ENCODE results near the gene FAM174B.

- no peak for TF ChIP-seq CTCF (conservative IDR thresholded peaks at IDR 0.05; ENCODE audit: low read depth in 2 of 2)
- TF ChIP-seq CREB1 (CRISPR knock-in tag; IDR thresholded peaks at IDR 0.05; ENCODE audit: low read depth), result no peak
- no peak for TF ChIP-seq EZH2 (IDR thresholded peaks at IDR 0.05; ENCODE audit: low read depth, unreplicated experiment)
- no peak for TF ChIP-seq POLR2AphosphoS5 (IDR thresholded peaks at IDR 0.05; ENCODE audit: low read depth)
- TF ChIP-seq REST (IDR thresholded peaks at IDR 0.05; ENCODE audit: unreplicated experiment), result no peak
- TF ChIP-seq NANOG (IDR thresholded peaks at IDR 0.05; ENCODE audit: borderline replicate concordance), result no peak
Measured at GRCh38 chr15:92677999-92678398, 22.4 kb upstream of the FAM174B start.

Data from GM23338 (cell line).